MCF 10A (cell line): Measurements from ENCODE around the gene HBG2. TPM values are rescaled to one million over a fixed set of nuclear protein-coding genes. Genes with fewer than 3 reads are reported as not detected.

Experiments
- BruUV-seq: library from RNA; stranded (reverse); fragments of 400-500 nt; replicated peaks from 2 replicates; lab custom pipeline; 2021; lab: Mats Ljungman, UMichigan
- CTCF ChIA-PET: fragments of 300-600 bp; sonication (Branson Sonifier 250); formaldehyde crosslinking; extraction: SDS; loops from one replicate; lab custom pipeline; 2021; ENCODE audit warnings: antibody characterized with exemption, inconsistent platforms; lab: Yijun Ruan, JAX
- POLR2A ChIA-PET: fragments of 300-600, 350-650 bp; sonication (Branson Sonifier 250); formaldehyde crosslinking; extraction: SDS; loops from one replicate; lab custom pipeline; 2020; ENCODE audit warnings: antibody characterized with exemption, inconsistent platforms; lab: Yijun Ruan, JAX
- DNase-seq: peaks from one replicate; pipeline ENCODE4 v3.0.0-alpha.2; 2018; ENCODE audit not compliant: unreplicated experiment
- H3K27ac Mint-ChIP-seq: one replicate; pipeline ENCODE4 v1.8.0; 2022; ENCODE audit warnings: mild to moderate bottlenecking, low read depth, mixed read lengths; ENCODE audit not compliant: unreplicated experiment
- H3K27me3 Mint-ChIP-seq: one replicate; pipeline ENCODE4 v1.8.0; 2022; ENCODE audit warnings: mixed read lengths; ENCODE audit not compliant: insufficient read depth, unreplicated experiment
- H3K36me3 Mint-ChIP-seq: one replicate; pipeline ENCODE4 v1.8.0; 2022; ENCODE audit warnings: mild to moderate bottlenecking, moderate library complexity, mixed read lengths; ENCODE audit not compliant: insufficient read depth, unreplicated experiment
- H3K4me1 Mint-ChIP-seq: one replicate; pipeline ENCODE4 v1.8.0; 2022; ENCODE audit warnings: mixed read lengths; ENCODE audit not compliant: insufficient read depth, unreplicated experiment
- H3K4me3 Mint-ChIP-seq: one replicate; pipeline ENCODE4 v1.8.0; 2022; ENCODE audit warnings: mild to moderate bottlenecking, moderate library complexity, mixed read lengths; ENCODE audit not compliant: unreplicated experiment
- H3K9me3 Mint-ChIP-seq: one replicate; pipeline ENCODE4 v1.8.0; 2022; ENCODE audit warnings: mixed read lengths; ENCODE audit not compliant: unreplicated experiment
- CTCF ChIP-seq: fragments of 200-600 bp; IDR thresholded peaks from one replicate; pipeline ENCODE4 v1.8.0; 2022; ENCODE audit warnings: antibody characterized with exemption, mild to moderate bottlenecking; ENCODE audit not compliant: unreplicated experiment
- intact Hi-C: fragments of 100-400 bp; cut with micrococcal nuclease; formaldehyde crosslinking; loops from 2 replicates; pipeline ENCODE4 v1.14.1; 2022
- total RNA-seq: library from RNA; stranded (reverse); gene quantifications from 2 replicates; pipeline ENCODE4 v1.2.3, GENCODE V29; 2022

HBG2 gene
- total RNA-seq, 1 experiment from 2014 or later = not detected

- POLR2A ChIA-PET = no interaction called here
- intact Hi-C loops = no loop called here
- Mint-ChIP-seq H3K36me3 (no peaks in the 10 kb centered on the region), H3K4me3 (no peak overlapping the region), H3K4me1 (peaks cover 12% of the 10 kb centered on the region), H3K27me3 (no peaks in the 10 kb centered on the region), H3K9me3 (no peaks in the 10 kb centered on the region), H3K27ac (no peak overlapping the region)
- DNase-seq = no peak
- CTCF ChIA-PET = no interaction called here
- no peak for TF ChIP-seq CTCF
- no TSS peak for BruUV-seq
These were observed 23.3 kb upstream of the HBG2 start for GRCh38 chr11:5277807-5278382.

GRCh38 chr11:5276697-5277096, 22.1 kb upstream of the HBG2 start:
- intact Hi-C loops = no loop called here
- H3K36me3 Mint-ChIP-seq = no peaks in the 10 kb centered on the region
- TF ChIP-seq CTCF = no peak
- no peak overlapping the region for H3K4me3 Mint-ChIP-seq
- CTCF ChIA-PET = interaction anchor here (1.1 to 1.2 kb wide), 2 partner anchors 14 to 73 kb away, joined by 3 read pairs; no protein-coding TSS in a partner anchor
- no peaks in the 10 kb centered on the region for H3K9me3 Mint-ChIP-seq
- no peak for DNase-seq
- POLR2A ChIA-PET = no interaction called here
- H3K27ac Mint-ChIP-seq = no peak overlapping the region
- peaks cover 12% of the 10 kb centered on the region for H3K4me1 Mint-ChIP-seq
- no peaks in the 10 kb centered on the region for H3K27me3 Mint-ChIP-seq
- BruUV-seq = no TSS peak

- Mint-ChIP-seq H3K27me3 (no peaks in the 10 kb centered on the region), H3K4me3 (no peak overlapping the region), H3K36me3 (no peaks in the 10 kb centered on the region), H3K4me1 (peaks cover 8% of the 10 kb centered on the region), H3K27ac (no peak overlapping the region), H3K9me3 (no peaks in the 10 kb centered on the region)
- POLR2A ChIA-PET = interaction anchor here (0.6 kb wide), 1 partner anchor 10 kb away, joined by 3 read pairs; no protein-coding TSS in a partner anchor
- intact Hi-C loops = no loop called here
- no TSS peak for BruUV-seq
- no peak for TF ChIP-seq CTCF
- no peak for DNase-seq
- CTCF ChIA-PET = interaction anchor here (0.5 to 1.1 kb wide), 4 partner anchors 15 to 532 kb away, joined by 3 read pairs; no protein-coding TSS in a partner anchor
These were observed 21.0 kb upstream of the HBG2 start for GRCh38 chr11:5275369-5276110.

GRCh38 chr11:5274395-5274794, 19.8 kb upstream of the HBG2 start:
- CTCF ChIA-PET = no interaction called here
- intact Hi-C loops = no loop called here
- no peak overlapping the region for H3K27ac Mint-ChIP-seq
- no peak overlapping the region for H3K4me3 Mint-ChIP-seq
- DNase-seq = no peak
- no peaks in the 10 kb centered on the region for H3K9me3 Mint-ChIP-seq
- H3K4me1 Mint-ChIP-seq = no peaks in the 10 kb centered on the region
- no peaks in the 10 kb centered on the region for H3K27me3 Mint-ChIP-seq
- POLR2A ChIA-PET = no interaction called here
- no TSS peak for BruUV-seq
- TF ChIP-seq CTCF = no peak
- no peaks in the 10 kb centered on the region for H3K36me3 Mint-ChIP-seq
